Neuronal stem cell (in vitro differentiated cells): ENCODE data around the gene XYLT1.

Experiments
- DNase-seq: peaks from one replicate; pipeline ENCODE4 v3.0.0-alpha.2; 2013; ENCODE audit warnings: low spot score
- H2AFZ ChIP-seq: one replicate; pipeline ENCODE4 v1.6.1; 2013; ENCODE audit warnings: mild to moderate bottlenecking, low read length, inconsistent platforms
- H2AK5ac ChIP-seq: 2 replicates; pipeline ENCODE4 v1.6.1; 2013; ENCODE audit warnings: low read depth, mild to moderate bottlenecking, inconsistent platforms, low read length, moderate library complexity, mixed read lengths
- H2BK120ac ChIP-seq: 2 replicates; pipeline ENCODE4 v1.6.1; 2013; ENCODE audit warnings: low read depth, mild to moderate bottlenecking, inconsistent platforms, low read length, moderate library complexity, mixed read lengths
- H2BK12ac ChIP-seq: one replicate; pipeline ENCODE4 v1.6.1; 2013; ENCODE audit warnings: low read length, inconsistent platforms
- H2BK15ac ChIP-seq: 2 replicates; pipeline ENCODE4 v1.6.1; 2013; ENCODE audit warnings: mild to moderate bottlenecking, low read length, inconsistent platforms, mixed read lengths
- H2BK5ac ChIP-seq: one replicate; pipeline ENCODE4 v1.6.1; 2013; ENCODE audit warnings: inconsistent platforms, mild to moderate bottlenecking, low read length, moderate library complexity
- H3K14ac ChIP-seq: one replicate; pipeline ENCODE4 v1.6.1; 2013; ENCODE audit warnings: low read length, inconsistent platforms
- H3K18ac ChIP-seq: 2 replicates; pipeline ENCODE4 v1.6.1; 2013; ENCODE audit warnings: low read length, inconsistent platforms
- H3K23ac ChIP-seq: 2 replicates; pipeline ENCODE4 v1.6.1; 2013; ENCODE audit warnings: low read depth, mild to moderate bottlenecking, mixed read lengths, low read length, inconsistent platforms; ENCODE audit not compliant: poor library complexity
- H3K27ac ChIP-seq: replicated peaks from 3 replicates; pipeline ENCODE4 v1.5.1; 2013; ENCODE audit warnings: low read length, inconsistent platforms
- H3K27me3 ChIP-seq, 3 experiments: 2 replicates each; pipeline ENCODE4 v1.6.1; 2013; ENCODE audit warnings: low read length in 3 of 3, mild to moderate bottlenecking in 2 of 3, inconsistent platforms in 1 of 3, low read depth in 1 of 3, mixed read lengths in 1 of 3, moderate library complexity in 1 of 3; ENCODE audit not compliant: control insufficient read depth in 3 of 3, insufficient read depth in 3 of 3
- H3K36me3 ChIP-seq, 2 donors: replicated peaks in 1 of 2; 2 replicates each; pipeline ENCODE4 v1.6.1; 2013; ENCODE audit warnings: low read length in 2 of 2; ENCODE audit not compliant: control insufficient read depth in 2 of 2, insufficient read depth in 2 of 2
- H3K4ac ChIP-seq: 2 replicates; pipeline ENCODE4 v1.6.1; 2013; ENCODE audit warnings: inconsistent platforms, mild to moderate bottlenecking, low read length, moderate library complexity
- H3K4me1 ChIP-seq, 2 donors: 1 replicate in 1 of 2; 2 replicates in 1 of 2; pipeline ENCODE4 v1.6.1; 2013; ENCODE audit warnings: low read length in 2 of 2, low read depth in 1 of 2; ENCODE audit not compliant: control insufficient read depth in 2 of 2, insufficient read depth in 1 of 2
- H3K4me2 ChIP-seq: one replicate; pipeline ENCODE4 v1.6.1; 2013; ENCODE audit warnings: mild to moderate bottlenecking, low read length, inconsistent platforms; ENCODE audit not compliant: insufficient read depth, poor library complexity, severe bottlenecking
- H3K4me3 ChIP-seq, 2 donors: 2 replicates each; pipeline ENCODE4 v1.5.1; 2013; ENCODE audit warnings: low read length in 2 of 2, mild to moderate bottlenecking in 2 of 2, inconsistent platforms in 1 of 2, moderate library complexity in 1 of 2
- H3K79me1 ChIP-seq: one replicate; pipeline ENCODE4 v1.6.1; 2013; ENCODE audit warnings: low read depth, mild to moderate bottlenecking, inconsistent platforms, low read length, moderate library complexity
- H3K9ac ChIP-seq: one replicate; pipeline ENCODE4 v1.6.1; 2013; ENCODE audit warnings: mild to moderate bottlenecking, low read depth, low read length, inconsistent platforms; ENCODE audit not compliant: poor library complexity
- H3K9me3 ChIP-seq, 2 donors: replicated peaks in 1 of 2; 2 replicates each; pipeline versions ENCODE3 to v1.6.1; 2013; ENCODE audit warnings: low read length in 2 of 2, mild to moderate bottlenecking in 2 of 2, inconsistent platforms in 1 of 2, low read depth in 1 of 2, mixed read lengths in 1 of 2, moderate library complexity in 1 of 2; ENCODE audit not compliant: control insufficient read depth in 2 of 2, insufficient read depth in 1 of 2
- H4K8ac ChIP-seq: one replicate; pipeline ENCODE4 v1.6.1; 2013; ENCODE audit warnings: low read depth, mild to moderate bottlenecking, inconsistent platforms, low read length, moderate library complexity
- H4K91ac ChIP-seq: one replicate; pipeline ENCODE4 v1.6.1; 2013; ENCODE audit warnings: low read length, low read depth, mild to moderate bottlenecking, inconsistent platforms; ENCODE audit not compliant: poor library complexity
- WGBS, 2 donors: extraction: QIAGEN DNeasy Blood & Tissue Kit; methylation state at CpG; one replicate each; pipeline ENCODE4 v1.1.7; 2013; ENCODE audit warnings: missing lambda C conversion rate in 2 of 2, mixed read lengths in 1 of 2; ENCODE audit not compliant: insufficient read length in 2 of 2, insufficient replicate concordance in 1 of 2; ENCODE audit errors: extremely low coverage in 2 of 2; 5-methylcytosine and 5-hydroxymethylcytosine counted together

XYLT1 gene

DNA sequence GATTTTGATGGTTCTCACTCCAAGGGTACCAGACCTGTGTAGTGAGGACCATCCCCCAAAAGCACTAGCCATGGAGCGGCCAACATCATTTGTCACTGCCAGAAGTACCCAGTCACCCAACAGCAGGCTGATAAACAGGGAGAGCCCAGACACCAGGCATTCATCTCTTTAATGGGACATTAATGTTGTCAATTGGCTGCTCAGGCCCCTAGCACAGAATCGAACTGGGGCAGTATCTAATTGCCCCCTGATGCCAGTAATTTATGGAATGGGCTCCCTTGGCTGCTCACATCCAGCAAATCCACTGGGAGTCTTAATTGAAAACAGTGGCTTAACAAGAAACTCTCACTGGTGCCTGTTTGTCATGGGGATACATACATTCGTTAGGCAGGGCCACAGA, 344.6 kb downstream of the XYLT1 start:
- Histone ChIP-seq H4K91ac (no peak overlapping the region), H3K9ac (no peak overlapping the region), H4K8ac (no peak overlapping the region), H3K23ac (no peak overlapping the region), H2AFZ (no peak overlapping the region), H2BK120ac (no peak overlapping the region), H3K27me3 (no peaks in the 10 kb centered on the region), H3K4me3 (no peak overlapping the region), H3K4me2 (no peak overlapping the region), H2BK5ac (no peak overlapping the region), H3K4ac (no peak overlapping the region), H3K79me1 (no peaks in the 10 kb centered on the region), H3K27ac (no peak overlapping the region), H3K18ac (no peak overlapping the region), H3K4me1 (no peaks in the 10 kb centered on the region), H2BK15ac (no peak overlapping the region), H3K36me3 (peaks cover 0 to 2% of the 10 kb centered on the region in 2 donors), H2BK12ac (no peak overlapping the region), H3K9me3 (peaks cover 2 to 8% of the 10 kb centered on the region in 2 donors), H3K14ac (no peak overlapping the region), H2AK5ac (no peak overlapping the region)
- DNase-seq = no peak
- whole genome bisulfite sequencing, 2 donors = no CpG with 5 or more reads among the region's 3 CpGs

DNA sequence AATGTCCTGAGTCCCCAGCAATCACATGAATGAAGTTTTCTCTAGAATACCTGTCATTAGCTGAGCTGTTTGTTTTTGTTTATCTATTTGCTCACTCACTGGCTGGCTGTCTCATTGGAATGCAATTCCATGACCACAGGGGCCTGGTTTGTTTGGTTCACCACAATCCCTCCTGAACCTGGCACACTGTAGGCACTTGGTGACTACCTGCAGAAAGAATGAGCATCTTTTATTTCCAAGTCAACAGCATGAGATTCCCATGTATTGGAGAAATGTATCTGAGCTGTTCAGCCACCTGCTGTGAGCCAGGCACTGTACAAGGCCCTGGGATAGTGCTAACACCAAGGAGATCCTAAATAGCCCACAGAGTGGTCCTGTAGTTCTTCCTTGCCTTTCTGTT, 345.1 kb downstream of the XYLT1 start:
- Histone ChIP-seq H2BK12ac (no peak overlapping the region), H3K23ac (no peak overlapping the region), H2BK120ac (no peak overlapping the region), H2AFZ (no peak overlapping the region), H3K14ac (no peak overlapping the region), H3K18ac (no peak overlapping the region), H2AK5ac (no peak overlapping the region), H3K9me3 (peaks cover 2 to 8% of the 10 kb centered on the region in 2 donors), H3K79me1 (no peaks in the 10 kb centered on the region), H4K8ac (no peak overlapping the region), H3K4me2 (no peak overlapping the region), H2BK15ac (no peak overlapping the region), H3K4me3 (no peak overlapping the region), H2BK5ac (no peak overlapping the region), H3K9ac (no peak overlapping the region), H3K27me3 (no peaks in the 10 kb centered on the region), H4K91ac (no peak overlapping the region), H3K27ac (no peak overlapping the region), H3K4ac (no peak overlapping the region), H3K4me1 (no peaks in the 10 kb centered on the region), H3K36me3 (peaks cover 0 to 2% of the 10 kb centered on the region in 2 donors)
- DNase-seq = no peak

DNA sequence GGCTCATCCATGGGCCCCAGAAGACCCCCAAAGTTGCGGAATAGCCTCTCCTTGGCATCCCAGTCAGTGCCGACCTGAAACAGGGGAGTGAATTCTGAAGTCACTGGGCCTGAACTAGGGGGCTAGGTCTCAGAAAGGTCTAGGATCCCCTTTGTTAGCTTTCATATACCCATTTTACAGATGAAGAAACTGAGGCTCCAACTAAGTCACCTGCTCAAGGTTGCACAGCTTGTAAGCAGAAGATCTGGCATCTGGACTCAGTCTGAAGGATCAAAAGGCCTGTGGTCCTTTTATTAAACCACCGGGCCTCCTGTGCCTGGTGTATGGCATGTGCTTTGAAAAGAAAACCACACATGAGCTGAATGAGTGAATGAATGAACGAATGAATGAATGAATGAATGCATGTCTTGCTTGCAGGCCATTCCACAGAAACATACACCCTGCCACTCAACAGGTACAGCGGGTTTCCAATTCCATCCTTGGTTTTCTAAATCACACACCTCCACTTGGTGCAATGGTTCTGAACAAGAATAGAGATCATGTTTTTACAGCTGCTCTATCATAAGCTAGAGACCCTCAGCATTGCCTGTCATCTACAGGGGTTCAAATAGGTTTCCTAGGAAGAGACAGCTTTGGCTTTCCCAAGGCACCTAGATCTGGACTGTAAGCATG, 352.7 kb downstream of the XYLT1 start:
- WGBS, 2 donors = no CpG with 5 or more reads among the region's 5 CpGs
- Histone ChIP-seq H2BK120ac (no peak overlapping the region), H3K4me3 (no peak overlapping the region), H3K14ac (no peak overlapping the region), H3K4me2 (no peak overlapping the region), H3K27me3 (no peaks in the 10 kb centered on the region), H3K79me1 (no peaks in the 10 kb centered on the region), H2BK15ac (no peak overlapping the region), H2BK12ac (no peak overlapping the region), H3K4ac (no peak overlapping the region), H2AK5ac (no peak overlapping the region), H3K9ac (no peak overlapping the region), H3K9me3 (no peaks in the 10 kb centered on the region), H3K4me1 (peaks cover 0 to 4% of the 10 kb centered on the region in 2 donors), H2BK5ac (no peak overlapping the region), H3K23ac (no peak overlapping the region), H3K36me3 (peaks cover 0 to 2% of the 10 kb centered on the region in 2 donors), H3K18ac (peak overlapping the region; percentile 16), H4K8ac (no peak overlapping the region), H2AFZ (no peak overlapping the region), H4K91ac (no peak overlapping the region), H3K27ac (no peak overlapping the region)
- no peak for DNase-seq

DNA sequence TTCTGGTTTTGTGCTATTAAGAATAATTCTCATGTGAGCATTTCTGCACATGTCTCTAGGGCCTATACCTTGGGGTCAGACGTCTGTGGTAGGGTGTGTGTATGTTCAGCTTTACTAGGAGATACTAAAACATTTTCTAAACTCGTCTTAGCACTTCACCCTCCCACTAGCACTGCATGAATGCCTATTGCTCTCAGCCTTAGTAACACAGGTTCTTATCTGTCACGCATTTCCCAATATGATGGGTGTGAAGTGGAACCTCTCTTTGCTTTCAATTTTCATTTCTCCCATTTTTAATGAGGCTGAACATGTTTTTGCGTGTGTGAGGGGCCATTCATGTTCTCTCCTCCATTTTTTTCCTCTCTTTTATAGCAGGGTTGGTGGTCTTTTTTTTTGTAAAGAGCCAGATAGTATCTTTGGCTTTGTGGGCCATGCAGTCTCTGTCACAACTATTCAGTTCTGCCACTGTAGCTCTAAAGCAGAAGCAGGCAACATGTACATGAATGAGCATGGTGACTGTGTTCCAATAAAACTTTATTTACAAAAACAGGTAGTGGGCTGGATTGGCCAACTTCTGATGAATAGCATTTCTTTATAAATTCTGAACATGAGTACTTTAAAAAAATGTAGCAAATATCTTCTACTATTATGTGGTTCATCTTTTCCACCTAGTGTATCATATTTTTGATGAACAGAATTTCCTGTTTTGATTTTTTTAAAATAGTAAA, 354.0 kb downstream of the XYLT1 start:
- Histone ChIP-seq H3K27ac (no peak overlapping the region), H3K36me3 (peaks cover 0 to 2% of the 10 kb centered on the region in 2 donors), H2BK120ac (no peak overlapping the region), H3K18ac (no peak overlapping the region), H3K9me3 (no peaks in the 10 kb centered on the region), H4K91ac (no peak overlapping the region), H3K14ac (no peak overlapping the region), H2AFZ (no peak overlapping the region), H3K4me1 (peaks cover 0 to 8% of the 10 kb centered on the region in 2 donors), H3K27me3 (no peaks in the 10 kb centered on the region), H2AK5ac (no peak overlapping the region), H2BK12ac (no peak overlapping the region), H3K4me3 (no peak overlapping the region), H3K79me1 (no peaks in the 10 kb centered on the region), H4K8ac (no peak overlapping the region), H3K4ac (no peak overlapping the region), H2BK15ac (no peak overlapping the region), H3K9ac (no peak overlapping the region), H3K23ac (no peak overlapping the region), H2BK5ac (no peak overlapping the region), H3K4me2 (no peak overlapping the region)
- no peak for DNase-seq
- no CpG with 5 or more reads among the region's 4 CpGs for WGBS, 2 donors
